Activated T-helper 17 cell treated with anti-CD3 and anti-CD28 coated beads, Interleukin-2, amount 50 U/mL, for 72 hours (primary cell): ENCODE data around the gene IL31. TPM values are rescaled to one million over a fixed set of nuclear protein-coding genes. Genes with fewer than 3 reads are reported as not detected.

Experiments used
- ATAC-seq: fragments of 150-1000 bp; cut with Tn5 transposase; replicated peaks from 2 replicates; pipeline ENCODE4 v1.10.0; 2021; ENCODE audit warnings: mild to moderate bottlenecking, moderate library complexity
- H3K27ac Mint-ChIP-seq: one replicate; pipeline ENCODE4 v1.8.0; 2022; ENCODE audit warnings: mixed read lengths
- H3K27me3 Mint-ChIP-seq: one replicate; pipeline ENCODE4 v1.8.0; 2022; ENCODE audit warnings: mixed read lengths
- H3K36me3 Mint-ChIP-seq: one replicate; pipeline ENCODE4 v1.8.0; 2022; ENCODE audit warnings: low read depth, mild to moderate bottlenecking, mixed read lengths
- H3K4me1 Mint-ChIP-seq: one replicate; pipeline ENCODE4 v1.8.0; 2022; ENCODE audit warnings: mixed read lengths
- H3K4me3 Mint-ChIP-seq: one replicate; pipeline ENCODE4 v1.8.0; 2022; ENCODE audit warnings: mild to moderate bottlenecking, mixed read lengths
- H3K9me3 Mint-ChIP-seq: one replicate; pipeline ENCODE4 v1.8.0; 2022; ENCODE audit warnings: mixed read lengths
- total RNA-seq, 2 donors: library from RNA; stranded (reverse); gene quantifications; one replicate each; pipeline ENCODE4 v1.2.3, GENCODE V29; 2022

The IL31 gene
- total RNA-seq, 2 donors from 2014 or later = not detected

DNA sequence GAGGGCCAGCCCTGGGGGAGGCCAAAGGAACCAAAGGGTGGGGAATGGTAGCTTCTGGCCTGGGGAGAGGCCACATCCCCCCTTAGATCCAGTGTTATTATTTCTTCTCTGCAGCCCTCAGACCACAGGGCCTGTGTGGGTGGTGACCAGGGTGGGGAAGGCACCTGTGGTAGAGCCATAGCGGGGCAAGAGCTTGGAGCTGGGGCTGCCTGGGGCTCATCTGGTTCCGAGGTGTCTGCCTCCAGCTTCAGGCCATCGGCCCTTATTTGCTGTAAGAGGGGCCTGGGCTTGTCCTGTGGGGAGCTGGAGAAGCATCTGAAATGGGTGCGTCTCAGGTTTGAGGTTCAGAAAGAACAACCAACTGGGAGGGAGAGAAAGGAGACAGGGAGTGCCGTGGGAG lies 27.4 kb upstream of the IL31 start:
- no peak overlapping the region for H3K4me3 Mint-ChIP-seq

GRCh38 chr12:122200541-122201175 lies 26.6 kb upstream of the IL31 start:
- Mint-ChIP-seq H3K27me3 (peaks cover 13% of the 10 kb centered on the region), H3K4me3 (no peak overlapping the region), H3K27ac (no peak overlapping the region), H3K9me3 (peaks cover 3% of the 10 kb centered on the region), H3K4me1 (peaks cover 6% of the 10 kb centered on the region), H3K36me3 (peaks cover 13% of the 10 kb centered on the region)
- ATAC-seq = no peak

More for the DNA sequence above, 27.4 kb upstream of the IL31 start:
- peaks cover 13% of the 10 kb centered on the region for H3K27me3 Mint-ChIP-seq
- H3K36me3 Mint-ChIP-seq = peaks cover 13% of the 10 kb centered on the region
- H3K4me1 Mint-ChIP-seq = peaks cover 6% of the 10 kb centered on the region
- H3K27ac Mint-ChIP-seq = no peak overlapping the region
- no peaks in the 10 kb centered on the region for H3K9me3 Mint-ChIP-seq
- no peak for ATAC-seq

- H3K27ac Mint-ChIP-seq = no peak overlapping the region
- peaks cover 8% of the 10 kb centered on the region for H3K36me3 Mint-ChIP-seq
Observed at GRCh38 chr12:122199484-122200355, 25.7 kb upstream of the IL31 start.

DNA sequence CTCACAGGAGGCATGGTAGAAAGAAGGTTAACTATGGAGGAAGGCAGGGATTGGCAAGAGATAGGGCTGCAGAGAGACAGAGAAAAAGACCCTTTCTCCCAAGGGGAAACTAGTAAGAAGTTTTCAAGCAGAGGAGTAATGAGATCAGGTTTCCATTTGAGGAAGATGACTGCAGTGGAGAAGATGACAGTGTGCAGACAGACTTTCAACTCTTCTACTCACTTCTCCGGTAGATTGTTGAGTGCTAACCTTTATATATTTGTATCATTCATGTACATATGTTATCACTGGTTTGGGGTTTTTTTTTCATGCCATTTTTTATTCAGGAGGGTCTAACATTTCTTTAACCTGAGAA lies 23.6 kb upstream of the IL31 start:
- peak overlapping the region; percentile 76 for H3K27ac Mint-ChIP-seq
- peak overlapping the region; percentile 18 for H3K4me3 Mint-ChIP-seq
- peaks cover 5% of the 10 kb centered on the region for H3K36me3 Mint-ChIP-seq
- ATAC-seq = peak; percentile 78
- no peaks in the 10 kb centered on the region for H3K4me1 Mint-ChIP-seq
- peaks cover 3% of the 10 kb centered on the region for H3K9me3 Mint-ChIP-seq
- H3K27me3 Mint-ChIP-seq = peaks cover 8% of the 10 kb centered on the region

More at GRCh38 chr12:122199484-122200355, 25.7 kb upstream of the IL31 start:
- peaks cover under 1% of the 10 kb centered on the region for H3K4me1 Mint-ChIP-seq
- H3K9me3 Mint-ChIP-seq = peaks cover 3% of the 10 kb centered on the region
- no peak for ATAC-seq
- peaks cover 8% of the 10 kb centered on the region for H3K27me3 Mint-ChIP-seq
- H3K4me3 Mint-ChIP-seq = no peak overlapping the region

DNA sequence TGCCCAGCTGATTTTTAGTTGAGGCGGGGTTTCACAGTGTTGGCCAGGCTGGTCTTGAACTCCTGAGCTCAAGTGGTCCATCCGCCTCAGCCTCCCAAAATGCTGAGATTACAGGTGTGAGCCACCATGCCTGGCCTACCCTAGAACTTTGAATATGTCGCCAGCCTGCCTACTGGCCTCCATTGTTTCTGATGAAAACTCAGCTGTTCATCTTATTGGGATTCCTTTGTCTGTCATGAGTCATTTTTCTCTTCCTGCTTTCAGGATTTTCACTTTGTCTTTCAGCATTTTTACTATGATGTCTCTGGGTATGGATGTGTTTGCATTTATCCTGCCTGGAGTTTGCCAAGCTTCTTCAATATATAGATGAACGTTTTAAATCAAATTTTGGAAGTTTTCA lies 21.4 kb upstream of the IL31 start:
- peaks cover 5% of the 10 kb centered on the region for H3K36me3 Mint-ChIP-seq
- no peaks in the 10 kb centered on the region for H3K4me1 Mint-ChIP-seq
- no peak overlapping the region for H3K4me3 Mint-ChIP-seq
- H3K9me3 Mint-ChIP-seq = peaks cover 3% of the 10 kb centered on the region
- H3K27me3 Mint-ChIP-seq = peaks cover 12% of the 10 kb centered on the region
- no peak for ATAC-seq
- H3K27ac Mint-ChIP-seq = no peak overlapping the region

- no peak overlapping the region for H3K27ac Mint-ChIP-seq
- no peak for ATAC-seq
Observed at GRCh38 chr12:122194804-122195203, 20.8 kb upstream of the IL31 start.

DNA sequence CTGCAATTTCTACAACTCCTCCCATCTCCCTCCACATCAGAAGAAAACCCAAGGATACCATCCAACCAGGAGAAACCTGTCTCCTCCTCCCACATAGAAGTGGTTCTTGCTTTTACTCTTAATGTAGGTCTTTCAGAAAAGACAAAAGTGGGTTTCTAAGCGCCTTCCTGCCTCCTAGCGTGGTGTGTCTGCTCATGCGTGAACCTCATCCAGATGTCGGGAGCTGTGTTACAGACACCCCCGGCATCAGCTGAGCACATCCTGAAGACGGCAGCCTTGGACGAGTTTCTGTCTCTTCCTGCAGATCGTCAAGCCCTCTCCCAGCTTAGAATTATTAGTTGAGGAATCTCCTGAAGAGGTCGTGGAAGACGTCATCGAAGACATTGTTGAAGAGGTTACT lies 18.4 kb upstream of the IL31 start:
- no peak for ATAC-seq
- Mint-ChIP-seq H3K27me3 (peaks cover 5% of the 10 kb centered on the region), H3K4me3 (no peak overlapping the region), H3K27ac (no peak overlapping the region), H3K36me3 (peaks cover 3% of the 10 kb centered on the region), H3K4me1 (no peaks in the 10 kb centered on the region), H3K9me3 (peaks cover 3% of the 10 kb centered on the region)

More at GRCh38 chr12:122194804-122195203, 20.8 kb upstream of the IL31 start:
- H3K27me3 Mint-ChIP-seq = peaks cover 12% of the 10 kb centered on the region
- no peak overlapping the region for H3K4me3 Mint-ChIP-seq
- peaks cover 3% of the 10 kb centered on the region for H3K9me3 Mint-ChIP-seq
- peaks cover 5% of the 10 kb centered on the region for H3K36me3 Mint-ChIP-seq
- no peaks in the 10 kb centered on the region for H3K4me1 Mint-ChIP-seq

- no peaks in the 10 kb centered on the region for H3K4me1 Mint-ChIP-seq
- peak; percentile 78 for ATAC-seq
- peaks cover 4% of the 10 kb centered on the region for H3K27me3 Mint-ChIP-seq
- H3K36me3 Mint-ChIP-seq = no peaks in the 10 kb centered on the region
- H3K27ac Mint-ChIP-seq = no peak overlapping the region
- no peak overlapping the region for H3K4me3 Mint-ChIP-seq
- H3K9me3 Mint-ChIP-seq = peaks cover 3% of the 10 kb centered on the region
Observed at GRCh38 chr12:122190842-122191668, 17.0 kb upstream of the IL31 start.

- no peak overlapping the region for H3K4me3 Mint-ChIP-seq
- no peak overlapping the region for H3K27ac Mint-ChIP-seq
- no peak for ATAC-seq
- H3K27me3 Mint-ChIP-seq = peaks cover 4% of the 10 kb centered on the region
- no peaks in the 10 kb centered on the region for H3K36me3 Mint-ChIP-seq
- no peaks in the 10 kb centered on the region for H3K4me1 Mint-ChIP-seq
- H3K9me3 Mint-ChIP-seq = no peaks in the 10 kb centered on the region
Observed at GRCh38 chr12:122189626-122190475, 15.8 kb upstream of the IL31 start.

DNA sequence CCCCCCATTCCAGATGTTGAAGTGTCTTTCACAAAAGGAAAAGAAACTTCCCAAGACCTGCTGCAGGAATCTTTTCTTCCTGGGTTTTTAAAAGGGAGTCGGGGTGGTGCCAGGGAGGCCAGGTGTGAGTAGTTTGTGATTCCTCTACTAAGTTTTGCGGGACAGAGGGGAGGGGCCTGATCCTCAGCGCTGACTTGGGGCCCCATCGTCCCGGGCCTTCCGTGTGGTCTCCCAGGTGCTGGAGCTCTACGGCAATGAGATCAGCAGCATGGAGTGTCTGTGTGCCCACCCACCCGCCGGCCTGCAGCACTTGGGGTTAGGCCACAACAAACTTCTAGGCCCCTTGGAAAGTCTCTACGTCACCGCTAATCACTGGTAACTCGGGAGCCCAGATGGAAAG lies 13.4 kb upstream of the IL31 start:
- Mint-ChIP-seq H3K27ac (no peak overlapping the region), H3K4me3 (no peak overlapping the region), H3K4me1 (no peaks in the 10 kb centered on the region), H3K9me3 (no peaks in the 10 kb centered on the region), H3K27me3 (peaks cover 4% of the 10 kb centered on the region), H3K36me3 (no peaks in the 10 kb centered on the region)
- ATAC-seq = no peak

- no peak for ATAC-seq
- H3K4me1 Mint-ChIP-seq = no peaks in the 10 kb centered on the region
- H3K27me3 Mint-ChIP-seq = peaks cover 2% of the 10 kb centered on the region
- H3K27ac Mint-ChIP-seq = no peak overlapping the region
- no peak overlapping the region for H3K4me3 Mint-ChIP-seq
- no peaks in the 10 kb centered on the region for H3K36me3 Mint-ChIP-seq
- H3K9me3 Mint-ChIP-seq = no peaks in the 10 kb centered on the region
Observed at GRCh38 chr12:122185494-122186082, 11.6 kb upstream of the IL31 start.

DNA sequence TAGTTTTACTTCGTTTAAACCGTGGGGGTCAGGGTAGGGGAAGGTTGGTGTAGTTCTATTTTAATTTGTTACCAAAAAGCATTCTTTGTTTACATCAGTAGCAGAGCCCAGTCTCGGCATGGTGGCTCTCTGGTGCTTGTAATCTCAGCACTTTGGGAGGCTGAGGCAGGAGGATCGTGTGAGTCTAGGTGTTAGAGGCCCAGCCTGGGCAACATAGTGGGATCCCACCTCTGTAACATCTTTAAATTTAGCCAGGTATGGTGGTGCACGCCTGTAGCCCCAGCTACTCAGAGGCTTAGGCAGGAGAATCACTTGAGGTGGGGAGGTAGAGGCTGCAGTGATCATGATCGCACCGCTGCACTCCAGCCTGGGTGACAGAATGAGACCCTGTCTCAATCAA lies 11.1 kb upstream of the IL31 start:
- no peaks in the 10 kb centered on the region for H3K9me3 Mint-ChIP-seq
- no peak overlapping the region for H3K4me3 Mint-ChIP-seq
- H3K36me3 Mint-ChIP-seq = no peaks in the 10 kb centered on the region
- no peaks in the 10 kb centered on the region for H3K4me1 Mint-ChIP-seq
- no peak for ATAC-seq
- H3K27me3 Mint-ChIP-seq = peaks cover 2% of the 10 kb centered on the region
- no peak overlapping the region for H3K27ac Mint-ChIP-seq

GRCh38 chr12:122184517-122184916 lies 10.5 kb upstream of the IL31 start:
- Mint-ChIP-seq H3K27me3 (peaks cover 2% of the 10 kb centered on the region), H3K9me3 (no peaks in the 10 kb centered on the region), H3K36me3 (no peaks in the 10 kb centered on the region), H3K4me1 (no peaks in the 10 kb centered on the region), H3K4me3 (peak overlapping the region; percentile 40), H3K27ac (no peak overlapping the region)
- ATAC-seq = no peak
